CD4-positive, alpha-beta T cell treated with Interleukin-15 for 4 hours (primary cell): Measurements from ENCODE around the gene P3H3.

Source experiments
- DNase-seq: peaks from one replicate; pipeline ENCODE4 v3.0.0-alpha.2; 2020; ENCODE audit warnings: low spot score

The P3H3 gene, protein sequence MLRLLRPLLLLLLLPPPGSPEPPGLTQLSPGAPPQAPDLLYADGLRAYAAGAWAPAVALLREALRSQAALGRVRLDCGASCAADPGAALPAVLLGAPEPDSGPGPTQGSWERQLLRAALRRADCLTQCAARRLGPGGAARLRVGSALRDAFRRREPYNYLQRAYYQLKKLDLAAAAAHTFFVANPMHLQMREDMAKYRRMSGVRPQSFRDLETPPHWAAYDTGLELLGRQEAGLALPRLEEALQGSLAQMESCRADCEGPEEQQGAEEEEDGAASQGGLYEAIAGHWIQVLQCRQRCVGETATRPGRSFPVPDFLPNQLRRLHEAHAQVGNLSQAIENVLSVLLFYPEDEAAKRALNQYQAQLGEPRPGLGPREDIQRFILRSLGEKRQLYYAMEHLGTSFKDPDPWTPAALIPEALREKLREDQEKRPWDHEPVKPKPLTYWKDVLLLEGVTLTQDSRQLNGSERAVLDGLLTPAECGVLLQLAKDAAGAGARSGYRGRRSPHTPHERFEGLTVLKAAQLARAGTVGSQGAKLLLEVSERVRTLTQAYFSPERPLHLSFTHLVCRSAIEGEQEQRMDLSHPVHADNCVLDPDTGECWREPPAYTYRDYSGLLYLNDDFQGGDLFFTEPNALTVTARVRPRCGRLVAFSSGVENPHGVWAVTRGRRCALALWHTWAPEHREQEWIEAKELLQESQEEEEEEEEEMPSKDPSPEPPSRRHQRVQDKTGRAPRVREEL

DNA sequence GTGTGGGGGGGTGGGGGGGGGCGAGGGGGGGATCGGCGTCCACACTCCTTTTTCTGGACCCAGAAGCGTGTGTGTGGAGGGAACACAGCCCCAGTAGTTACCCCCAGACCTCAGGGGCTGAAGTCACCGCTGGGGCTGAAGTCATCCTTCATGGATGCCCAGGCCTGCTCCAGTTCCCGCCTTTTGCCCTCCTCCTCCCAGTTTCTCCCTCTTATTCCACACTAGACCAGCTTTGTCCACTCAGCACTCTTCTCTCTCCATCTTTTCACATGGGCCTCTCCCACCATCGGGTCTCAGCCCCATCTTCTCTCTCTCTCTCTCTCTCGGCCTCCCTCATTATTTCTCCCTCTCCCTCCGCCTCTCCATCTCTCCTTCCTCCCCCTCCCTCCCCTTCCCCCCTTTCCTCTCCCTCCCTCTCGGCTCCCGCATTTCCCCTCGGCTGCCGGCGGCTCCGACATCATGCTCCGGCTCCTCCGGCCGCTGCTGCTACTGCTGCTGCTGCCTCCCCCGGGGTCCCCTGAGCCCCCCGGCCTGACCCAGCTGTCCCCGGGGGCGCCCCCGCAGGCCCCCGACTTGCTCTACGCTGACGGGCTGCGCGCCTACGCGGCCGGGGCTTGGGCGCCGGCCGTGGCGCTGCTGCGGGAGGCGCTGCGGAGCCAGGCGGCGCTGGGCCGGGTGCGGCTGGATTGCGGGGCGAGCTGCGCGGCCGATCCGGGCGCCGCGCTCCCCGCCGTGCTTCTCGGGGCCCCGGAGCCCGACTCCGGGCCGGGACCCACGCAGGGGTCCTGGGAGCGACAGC is at the start of gene P3H3:
TSS of gene P3H3 (plus strand) at position 426 of the 799 bp plus-strand sequence. CDS start at position 460, 34 bp downstream.
- no peak for DNase-seq

DNA sequence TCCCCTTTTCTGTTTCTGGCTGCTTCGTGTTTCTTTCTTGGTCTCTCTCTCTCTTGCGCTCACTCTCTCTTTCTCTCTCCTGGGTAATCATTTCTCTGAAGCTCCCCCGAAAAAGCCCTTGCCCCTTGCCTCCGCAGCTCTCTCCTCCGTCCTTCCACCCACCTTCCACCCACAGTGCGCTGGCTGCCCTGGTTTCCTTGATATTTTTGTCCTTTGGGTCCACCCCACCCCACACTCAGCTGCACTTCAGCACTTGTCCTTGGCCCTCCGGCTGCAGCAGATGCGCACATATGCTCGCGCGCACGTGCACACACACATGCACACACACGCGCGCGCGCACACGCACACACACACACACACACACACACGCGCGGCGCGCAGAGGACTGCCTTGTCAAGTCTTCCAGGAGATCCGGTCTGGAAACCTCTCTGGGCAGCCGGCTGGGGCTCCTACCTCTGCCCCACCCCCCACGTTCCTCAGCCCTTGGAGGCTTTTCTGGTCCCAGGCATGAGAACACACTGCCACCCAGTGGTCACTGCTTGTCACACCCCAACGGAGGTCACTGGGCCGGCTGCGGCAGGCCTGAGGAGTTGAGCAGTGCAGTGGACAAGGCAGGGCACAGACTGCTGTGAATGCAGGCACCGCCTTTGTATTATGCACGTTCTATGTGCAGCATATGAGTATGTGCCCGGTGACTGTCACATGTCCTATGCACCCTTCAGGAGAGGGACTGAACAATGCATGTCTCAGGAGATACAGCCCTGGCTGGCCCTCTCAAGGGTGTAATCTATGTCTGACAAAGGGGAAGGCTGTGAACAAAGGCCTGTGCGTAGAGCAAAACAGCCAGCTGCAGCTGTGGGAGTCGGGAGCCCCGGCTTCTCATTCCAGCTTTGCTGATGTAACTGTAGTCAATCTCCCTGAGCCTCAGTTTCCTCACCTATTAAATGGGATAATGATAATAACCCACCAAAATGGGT is 49.3 kb upstream of the P3H3 start:
- peak; percentile 87 for DNase-seq

DNA sequence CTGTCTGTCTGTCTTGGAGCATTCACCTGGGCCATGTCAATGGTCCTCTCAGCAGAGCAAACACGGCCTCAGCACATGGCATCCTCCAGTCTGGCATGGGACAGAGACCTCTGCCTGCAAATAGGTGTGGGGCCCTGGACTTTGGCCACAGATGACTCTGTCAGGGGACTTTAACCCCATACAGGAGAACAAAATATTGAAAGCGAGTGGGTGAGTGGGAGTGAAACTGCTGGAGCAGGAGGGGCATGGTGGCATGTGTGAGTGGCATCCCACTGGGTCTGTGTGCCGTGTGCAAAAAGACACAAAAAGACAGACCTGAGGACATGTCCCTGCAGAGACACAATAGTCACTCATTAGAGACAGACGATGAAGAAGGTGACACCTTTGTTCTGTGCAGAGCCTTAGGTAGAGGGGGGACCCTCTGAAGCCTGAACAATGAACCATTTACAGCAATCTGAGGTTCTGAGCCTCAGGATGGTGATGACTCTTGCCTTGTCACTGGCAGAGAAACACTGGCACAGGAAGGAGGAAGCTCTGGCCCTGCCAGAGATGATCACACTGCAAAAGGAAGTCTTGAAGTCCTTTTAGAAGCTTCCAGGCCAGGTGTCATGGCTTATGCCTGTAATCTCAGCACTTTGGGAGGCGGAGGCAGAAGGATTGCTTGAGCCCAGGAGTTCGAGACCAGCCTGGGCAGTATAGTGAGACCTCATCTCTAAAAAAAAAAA is 48.3 kb upstream of the P3H3 start:
- no peak for DNase-seq

DNA sequence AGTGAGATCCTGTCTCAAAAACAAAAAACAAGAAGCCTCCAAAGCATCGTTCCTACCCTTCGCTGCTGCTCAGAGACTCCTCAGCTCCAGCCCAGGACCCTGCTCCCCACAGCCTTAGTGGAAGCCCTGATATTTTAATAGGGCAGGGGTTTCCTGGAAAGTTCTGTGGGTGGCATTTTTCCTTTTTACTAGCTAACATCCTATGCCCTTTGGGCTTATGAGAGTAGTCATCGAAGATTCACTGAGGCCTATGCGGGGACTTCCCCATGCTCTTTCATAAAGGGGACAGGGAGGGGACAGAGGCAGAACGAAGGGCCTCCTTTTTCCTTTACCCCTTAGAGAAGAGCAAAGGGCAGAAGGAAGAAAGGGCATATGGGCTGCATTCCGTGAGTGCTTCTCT is 47.6 kb upstream of the P3H3 start:
- DNase-seq: no peak

DNA sequence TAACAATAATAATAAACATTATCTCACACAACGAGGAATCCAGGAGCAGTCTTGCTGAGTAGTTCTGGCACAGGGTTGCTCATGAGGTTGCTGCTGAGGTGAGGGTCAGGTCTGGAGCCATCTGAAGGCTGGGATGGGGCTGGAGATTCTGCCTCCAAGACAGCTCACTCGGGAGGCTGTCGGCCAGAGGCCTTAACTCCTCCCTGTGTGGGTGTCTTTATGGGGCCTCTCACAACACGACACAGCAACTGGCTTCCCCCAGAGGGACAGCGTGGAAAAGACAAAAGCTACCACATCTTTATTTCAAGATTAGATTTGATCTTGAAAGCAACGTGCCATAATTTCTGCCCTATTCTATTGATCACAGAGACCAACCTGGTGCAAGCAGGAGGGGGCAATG is 46.1 kb upstream of the P3H3 start:
- DNase-seq: no peak

DNA sequence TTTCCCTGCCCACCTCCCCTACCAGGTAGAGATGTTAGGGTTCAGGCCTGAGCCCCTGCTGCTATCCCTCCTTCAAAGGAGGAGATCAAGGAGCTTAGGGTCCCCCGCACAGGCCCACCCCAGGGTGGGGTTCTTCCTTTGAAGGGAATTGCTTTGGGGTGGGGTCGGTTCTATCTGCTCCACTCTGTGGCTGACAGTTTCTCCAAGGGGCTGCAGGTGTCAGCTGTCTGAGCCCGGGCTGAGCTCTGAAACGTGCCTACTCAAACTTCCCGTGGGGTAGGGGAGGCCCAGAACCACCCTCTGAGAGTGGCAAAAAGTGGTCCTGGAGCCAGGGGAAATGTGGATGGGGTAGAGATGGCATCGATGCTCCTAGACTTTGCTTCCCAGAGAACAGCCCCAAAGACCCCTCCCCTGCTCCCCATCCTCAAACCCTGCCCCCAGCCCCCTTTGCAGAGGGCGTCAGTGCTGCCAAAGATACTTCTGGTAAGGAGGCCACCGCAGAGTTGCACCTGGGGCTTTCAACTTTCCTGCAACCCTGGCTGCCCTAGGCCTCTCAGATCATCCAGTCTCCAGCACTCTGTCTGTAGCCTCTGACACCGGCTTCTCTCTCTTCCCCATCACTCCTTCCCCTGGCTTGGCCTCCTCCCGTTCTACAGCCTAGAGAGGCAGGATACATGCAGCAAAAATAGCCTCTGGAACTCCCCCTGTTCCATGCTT is 45.2 kb upstream of the P3H3 start:
- no peak for DNase-seq

DNA sequence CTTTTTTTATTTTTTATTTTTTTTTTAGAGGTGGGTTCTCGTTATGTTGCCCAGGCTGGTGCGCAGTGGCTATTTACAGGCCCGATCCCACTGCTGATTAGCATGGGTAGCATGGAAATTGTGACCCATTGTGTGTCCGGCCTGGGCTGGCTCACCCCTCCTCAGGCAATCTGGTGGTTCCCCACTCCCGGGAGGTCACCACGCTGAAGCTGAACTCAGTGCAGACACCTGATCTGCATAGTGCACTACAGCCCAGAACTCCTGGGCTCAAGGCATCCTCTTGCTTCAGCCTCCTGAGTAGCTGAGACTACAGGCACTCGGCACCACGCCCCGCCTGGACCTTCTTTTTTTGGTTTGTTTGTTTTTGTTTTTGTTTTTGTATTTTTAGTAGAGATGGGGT is 44.4 kb upstream of the P3H3 start:
- DNase-seq: no peak

DNA sequence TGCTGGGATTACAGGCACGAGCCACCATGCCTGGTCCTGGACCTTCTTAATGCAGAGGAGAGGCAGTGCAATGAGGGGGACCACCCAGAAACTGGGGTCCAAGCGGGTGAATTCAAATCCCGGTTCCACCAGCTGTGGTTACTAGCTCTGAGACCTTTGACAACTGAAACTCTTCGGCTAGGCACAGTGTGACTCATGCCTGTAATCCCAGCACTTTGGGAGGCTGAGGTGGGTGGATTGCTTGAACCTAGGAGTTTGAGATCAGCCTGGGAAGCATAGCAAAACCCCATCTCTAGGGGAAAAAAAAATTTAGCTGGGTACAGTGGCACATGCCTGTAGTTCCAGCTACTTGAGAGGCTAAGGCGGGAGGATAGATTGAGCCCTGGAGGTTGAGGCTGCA is 43.9 kb upstream of the P3H3 start:
- DNase-seq: no peak

DNA sequence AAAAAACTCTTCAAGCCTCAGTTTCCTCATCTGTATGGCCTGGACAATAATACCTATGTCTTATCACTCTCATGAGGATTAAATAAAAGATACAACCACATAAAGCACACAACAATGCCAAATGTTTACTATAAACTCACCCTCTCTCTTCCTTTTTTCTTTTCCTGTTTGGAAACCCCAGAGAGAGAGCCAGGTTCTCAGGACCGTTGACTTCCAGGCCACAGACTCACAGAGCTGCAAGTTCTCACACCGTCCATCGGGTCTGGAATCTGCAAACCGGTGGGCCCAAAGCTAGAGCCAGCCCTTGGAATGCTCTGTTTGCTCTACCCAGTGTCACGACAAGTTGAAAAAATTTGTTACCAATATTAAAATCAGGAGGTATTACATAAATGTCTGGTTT is 43.4 kb upstream of the P3H3 start:
- no peak for DNase-seq

DNA sequence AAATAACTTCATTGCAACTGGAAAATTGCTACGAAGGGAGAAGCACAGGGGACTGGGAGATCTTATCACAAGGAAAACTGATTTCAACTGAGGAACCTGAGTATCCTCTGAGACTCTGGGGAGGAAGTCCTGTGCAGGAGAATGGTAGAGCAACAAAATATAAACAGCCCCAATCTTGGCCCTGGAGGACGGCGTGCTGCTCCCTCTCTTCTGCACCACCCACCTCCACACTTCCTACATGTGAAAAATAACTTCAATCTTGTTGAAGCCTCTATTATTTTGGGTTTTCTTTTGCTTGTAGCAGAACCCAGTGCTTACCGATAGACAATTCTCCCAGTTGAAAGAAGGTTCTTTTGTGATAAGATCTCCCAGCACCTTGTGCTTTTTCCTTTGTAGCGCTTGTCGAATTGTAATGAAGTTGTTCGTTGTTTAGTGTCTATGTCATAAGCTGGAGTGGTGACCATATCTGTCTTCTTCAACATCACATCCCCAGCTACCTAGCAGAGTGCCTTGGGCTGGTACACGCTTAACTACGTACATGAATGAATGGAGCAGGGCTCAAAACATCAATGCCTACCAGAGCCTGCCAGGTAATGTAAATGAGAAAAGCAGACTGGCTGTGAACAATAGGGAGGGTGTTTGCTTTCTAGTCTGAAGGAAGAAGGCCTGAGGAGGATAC is 41.7 kb upstream of the P3H3 start:
- DNase-seq: no peak

DNA sequence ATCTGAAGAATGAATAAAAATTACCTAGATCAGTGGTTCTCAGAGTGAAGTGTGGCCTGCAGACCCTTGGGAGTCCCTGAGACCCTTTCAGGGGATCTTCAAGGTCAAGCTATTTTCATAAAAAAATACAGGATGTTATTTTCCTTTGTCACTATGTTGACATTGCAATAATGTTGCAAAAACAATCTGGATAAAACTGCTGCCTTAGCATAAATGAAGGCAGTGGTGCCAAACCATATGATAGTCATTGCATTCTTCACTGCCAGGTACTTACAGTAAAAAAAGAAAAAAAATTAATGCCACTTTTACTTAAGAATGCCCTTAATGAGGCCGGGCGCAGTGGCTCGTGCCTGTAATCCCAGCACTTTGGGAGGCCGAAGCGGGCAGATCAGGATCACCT is 40.9 kb upstream of the P3H3 start:
- no peak for DNase-seq

DNA sequence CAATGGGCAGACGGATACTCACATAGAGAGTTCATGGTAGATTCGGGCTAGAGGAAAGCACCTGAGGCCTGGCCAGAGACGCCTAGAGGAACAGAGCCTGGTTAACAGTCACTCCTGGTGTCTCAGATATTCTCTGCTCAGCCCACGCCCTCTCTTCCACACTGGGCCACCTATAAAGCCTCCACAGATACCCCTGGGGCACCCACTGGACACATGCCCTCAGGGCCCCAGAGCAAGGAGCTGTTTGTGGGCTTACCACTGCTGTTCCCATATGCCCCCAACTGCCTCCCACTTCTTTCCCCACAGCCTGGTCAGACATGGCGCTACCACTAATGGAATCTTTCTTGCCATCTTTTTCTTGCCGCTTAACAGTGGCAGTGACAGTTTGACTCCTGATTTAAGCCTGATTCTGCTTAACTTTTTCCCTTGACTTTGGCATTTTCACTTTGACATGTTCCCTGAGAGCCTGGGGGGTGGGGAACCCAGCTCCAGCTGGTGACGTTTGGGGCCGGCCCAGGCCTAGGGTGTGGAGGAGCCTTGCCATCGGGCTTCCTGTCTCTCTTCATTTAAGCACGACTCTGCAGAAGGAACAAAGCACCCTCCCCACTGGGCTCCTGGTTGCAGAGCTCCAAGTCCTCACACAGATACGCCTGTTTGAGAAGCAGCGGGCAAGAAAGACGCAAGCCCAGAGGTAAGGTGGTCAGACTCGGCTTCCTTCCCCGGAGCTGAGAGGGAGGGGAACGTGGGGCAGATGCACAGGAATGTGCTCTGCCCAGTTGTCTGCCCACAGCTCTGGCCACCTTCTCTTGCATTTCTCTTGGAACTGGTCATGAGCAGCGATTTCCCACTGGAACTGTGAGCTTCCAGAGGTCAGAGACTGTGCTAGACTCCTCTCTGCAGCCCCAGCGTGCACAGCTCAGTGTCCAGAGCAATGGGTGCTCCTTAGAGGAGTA is 39.0 kb upstream of the P3H3 start, which contains the start of gene CD4:
TSS of gene CD4 (plus strand) at position 557 of the 953 bp plus-strand sequence. CDS start 10,611 bp downstream, outside the sequence.
- DNase-seq: peak; percentile 69

DNA sequence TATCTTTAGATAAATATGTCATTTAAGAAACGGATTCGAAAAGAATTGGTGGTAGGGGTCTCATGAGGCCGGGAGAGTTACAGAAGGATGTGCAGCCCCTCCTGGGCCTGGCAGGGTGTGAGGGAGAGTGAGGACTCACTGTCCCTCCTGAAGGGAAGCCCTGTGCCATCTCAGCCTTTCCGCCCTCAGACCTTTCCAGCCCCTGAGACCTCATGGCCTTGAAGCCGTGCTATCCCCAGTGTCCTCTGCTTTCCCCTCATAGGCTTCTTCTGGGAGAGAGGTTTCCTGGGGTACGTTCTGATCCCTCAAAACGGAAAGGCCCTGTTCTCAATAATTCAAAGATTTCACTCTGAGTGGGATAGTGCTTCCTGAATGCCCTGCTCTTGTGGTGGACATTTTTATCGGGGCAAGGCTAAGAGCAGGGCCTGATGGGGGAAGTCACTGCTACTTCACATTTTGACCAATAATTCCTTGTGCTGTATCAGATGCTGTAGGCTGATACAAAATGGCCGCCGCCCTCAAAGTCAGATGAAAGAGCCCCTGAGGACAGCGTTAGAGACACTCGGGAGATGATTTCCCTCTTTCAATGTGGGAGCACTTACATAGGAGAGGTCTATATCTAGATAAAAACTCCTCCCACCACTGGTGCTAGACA is 37.6 kb upstream of the P3H3 start:
- peak; percentile 40 for DNase-seq

DNA sequence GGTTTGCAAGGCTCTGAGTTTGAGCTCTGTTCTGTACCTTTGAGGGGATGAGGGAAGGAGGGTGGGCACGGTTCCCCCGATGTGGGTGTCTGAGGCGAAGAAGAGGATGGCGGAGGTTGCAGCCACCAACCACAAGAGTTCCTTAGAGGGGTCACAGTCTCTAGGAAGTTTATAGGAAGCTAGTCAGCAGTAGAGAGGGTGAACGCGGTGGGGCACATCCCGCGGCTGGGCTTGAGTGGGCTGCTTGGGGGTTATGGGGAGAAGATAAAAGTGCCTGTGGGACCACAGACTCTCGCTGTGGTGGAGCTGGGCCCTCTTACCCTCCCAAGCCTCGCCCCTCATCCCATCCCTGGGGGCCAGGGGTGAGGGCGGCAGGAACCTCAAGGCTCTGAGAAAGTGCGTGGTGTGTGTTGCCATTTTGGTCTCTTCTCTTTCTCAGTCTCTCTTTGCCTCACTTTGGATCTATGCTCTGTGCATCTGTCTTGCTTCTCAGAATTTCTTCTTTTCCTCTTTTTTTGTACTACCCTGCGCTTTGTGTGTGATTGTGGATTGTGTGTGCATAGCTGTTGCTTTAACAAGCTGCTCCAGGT is 36.2 kb upstream of the P3H3 start:
- DNase-seq: no peak

DNA sequence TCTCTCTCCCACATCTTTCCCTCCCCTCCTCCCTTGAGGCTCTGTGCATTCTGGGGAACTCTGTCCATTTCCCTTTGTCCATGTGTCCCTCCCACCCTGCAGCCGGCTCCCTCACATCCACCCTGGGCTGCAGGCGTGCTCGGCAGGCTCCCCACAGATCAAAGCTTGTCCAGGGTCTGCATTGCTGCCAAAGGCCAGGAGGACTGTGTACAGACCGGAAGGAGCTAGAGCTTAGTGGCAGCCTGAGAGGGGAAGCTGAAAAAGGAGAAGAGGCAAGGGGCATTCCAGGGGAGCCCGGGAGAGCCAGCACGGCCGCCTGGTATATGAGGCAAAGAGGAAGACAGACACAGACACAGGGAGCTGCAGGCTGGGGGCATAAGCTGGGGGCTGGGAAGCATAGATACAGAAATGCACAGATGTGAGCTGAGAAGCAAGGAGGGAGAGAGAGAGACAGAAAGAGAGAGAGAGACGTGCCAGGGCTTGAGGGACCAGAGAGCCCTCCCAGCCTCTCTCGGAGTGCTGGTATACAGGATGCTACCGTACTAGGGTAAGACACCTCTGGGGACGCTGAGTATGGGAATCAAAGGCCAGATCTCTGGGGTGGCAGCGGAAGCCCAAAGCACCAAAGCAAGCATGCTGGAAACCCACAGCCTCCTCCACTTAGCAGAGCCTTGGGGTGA is 35.5 kb upstream of the P3H3 start:
- DNase-seq: peak; percentile 34

DNA sequence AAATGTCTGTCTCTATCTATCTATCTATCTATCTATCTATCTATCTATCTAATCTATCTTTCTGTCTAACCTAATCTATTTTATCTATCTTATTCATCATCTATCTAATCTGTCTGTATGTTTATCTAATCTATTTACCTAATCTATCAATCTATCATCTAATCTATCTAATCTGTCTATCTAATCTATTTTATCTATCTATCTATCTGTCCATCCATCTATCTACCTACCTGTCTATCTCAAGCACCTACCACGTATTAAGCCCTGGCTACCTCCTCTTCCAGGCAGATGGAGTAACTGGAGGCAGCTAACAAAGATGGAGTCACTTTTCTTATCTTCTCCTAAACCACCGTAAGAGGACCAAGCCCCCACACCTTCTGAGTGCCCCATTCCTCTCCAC is 33.1 kb upstream of the P3H3 start:
- no peak for DNase-seq

DNA sequence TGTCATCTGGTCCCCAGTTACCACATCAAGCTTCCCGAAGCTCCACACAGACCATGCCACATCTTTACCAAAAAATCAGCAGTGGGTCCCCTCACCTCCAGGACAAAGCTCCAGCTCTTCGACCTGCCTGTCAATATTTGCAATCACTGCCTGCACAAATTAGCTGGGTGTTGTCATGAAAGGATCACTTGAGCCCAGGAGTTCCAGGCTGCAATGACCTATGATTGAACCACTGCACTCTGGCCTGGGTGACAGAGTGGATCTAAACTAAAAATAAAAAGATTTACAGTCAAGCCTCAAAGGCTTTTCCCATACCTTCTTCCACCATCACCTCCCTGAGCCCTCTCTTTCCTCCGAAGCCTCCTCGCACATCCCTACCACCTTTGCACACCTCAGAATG is 31.6 kb upstream of the P3H3 start:
- DNase-seq: no peak
